Head of caudate nucleus (tissue), 42 donors: Measurements from ENCODE around the gene KCNK6.
"Not testable (repeated sequence)": the region's sequence is repeated elsewhere in the genome, so short reads cannot be mapped to it uniquely, and the experiment has no call there.

Source experiments
- DNase-seq, 42 donors: peaks; one replicate each; pipeline versions ENCODE4 v3.0.0 to v3.0.0-alpha.2; 2020 to 2021; ENCODE audit warnings: mixed read lengths in 7 of 42
- intact Hi-C: fragments of 100-400 bp; cut with DNase I; formaldehyde crosslinking; loops from one replicate; pipeline ENCODE4 v1.15.0; 2022

The KCNK6 gene

DNA sequence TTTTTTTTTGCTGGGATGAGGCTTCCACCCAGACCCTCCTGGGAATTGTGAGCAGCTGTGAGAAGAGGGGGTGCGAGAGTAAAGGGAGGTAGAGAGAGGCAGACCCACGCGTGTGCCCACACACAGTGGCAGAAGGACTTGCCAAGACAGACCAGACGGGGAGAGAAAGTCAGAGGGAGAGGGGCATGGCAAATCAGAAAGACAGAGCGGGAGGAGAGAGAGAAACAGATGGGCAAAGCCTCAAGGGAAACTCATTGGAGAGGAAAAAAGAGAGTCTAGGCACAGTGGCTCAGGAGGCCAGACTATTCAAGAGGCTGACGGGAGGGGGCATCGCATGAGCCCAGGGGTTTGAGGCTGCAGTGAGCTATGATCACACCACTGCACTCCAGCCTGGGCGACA lies 33.0 kb downstream of the KCNK6 start:
- intact Hi-C loops, result no loop called here
- DNase-seq, result no peak

DNA sequence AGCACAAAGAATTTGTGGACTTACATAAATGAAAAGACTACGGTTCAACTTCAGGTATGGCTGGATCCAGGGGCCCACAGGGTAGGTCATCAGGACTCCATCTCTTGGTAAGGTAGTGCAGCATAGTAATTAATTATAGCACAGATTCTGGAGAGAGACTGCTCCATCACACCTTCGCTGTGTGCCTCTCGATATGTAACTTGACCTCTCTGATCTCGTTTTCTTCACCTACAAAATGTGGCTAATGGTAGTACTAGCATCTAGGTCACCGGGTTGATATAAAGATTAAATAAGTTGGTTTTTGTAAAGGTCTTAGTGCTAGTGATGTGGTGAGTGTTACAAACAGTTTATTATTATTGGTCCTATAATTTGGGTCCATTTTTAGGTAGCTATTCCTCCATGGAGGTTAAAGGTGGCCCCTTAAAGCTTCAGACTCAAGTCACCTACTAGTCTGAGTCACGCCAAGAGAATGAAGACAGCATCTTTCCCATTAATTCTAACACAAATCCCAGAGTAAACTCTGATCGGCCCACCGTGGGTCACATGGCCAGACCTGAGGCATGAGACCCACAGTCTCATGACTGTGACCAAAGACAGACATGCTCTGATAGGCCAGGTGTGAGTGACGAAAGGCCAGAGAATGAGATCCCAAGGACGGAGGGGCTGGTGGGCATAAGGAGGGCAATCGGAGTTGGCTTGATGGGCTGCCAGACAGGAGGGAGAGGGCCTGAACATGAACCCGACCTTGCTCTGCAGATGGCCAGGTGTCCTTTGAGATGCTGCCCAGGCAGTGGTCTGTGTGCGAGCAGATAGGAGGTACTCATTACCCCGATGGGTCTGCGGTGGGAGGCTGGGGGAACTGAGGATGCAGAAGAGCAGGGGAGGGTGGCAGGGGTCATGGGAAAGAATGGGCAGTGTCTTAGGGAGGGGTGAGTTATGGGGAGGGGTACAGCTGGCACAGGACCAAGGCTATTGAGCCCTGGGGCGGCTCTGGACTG lies 36.4 kb downstream of the KCNK6 start:
- DNase-seq, result no peak

DNA sequence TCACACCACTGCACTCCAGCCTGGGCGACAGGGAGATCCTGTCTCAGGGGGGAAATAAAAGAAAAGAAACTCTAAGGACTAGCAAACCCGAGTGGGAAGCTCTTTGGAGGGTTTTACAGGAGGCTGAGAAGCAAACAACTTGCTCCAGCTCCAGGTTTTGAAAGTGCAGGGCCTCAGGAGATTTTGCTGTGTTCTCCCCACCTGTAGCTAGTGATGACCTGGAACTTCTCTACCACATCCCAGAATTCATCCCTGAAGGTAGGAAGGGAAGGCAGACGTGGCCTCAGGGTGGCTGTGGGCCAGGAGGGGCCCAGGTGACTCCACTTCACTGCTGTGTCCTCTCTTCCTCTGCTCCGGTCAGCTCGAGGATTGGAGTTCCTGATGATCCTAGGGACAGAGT lies 38.4 kb downstream of the KCNK6 start:
- intact Hi-C loops, result no loop called here
- no peak for DNase-seq

More for the DNA sequence above, 36.4 kb downstream of the KCNK6 start:
- intact Hi-C loops, result no loop called here

DNA sequence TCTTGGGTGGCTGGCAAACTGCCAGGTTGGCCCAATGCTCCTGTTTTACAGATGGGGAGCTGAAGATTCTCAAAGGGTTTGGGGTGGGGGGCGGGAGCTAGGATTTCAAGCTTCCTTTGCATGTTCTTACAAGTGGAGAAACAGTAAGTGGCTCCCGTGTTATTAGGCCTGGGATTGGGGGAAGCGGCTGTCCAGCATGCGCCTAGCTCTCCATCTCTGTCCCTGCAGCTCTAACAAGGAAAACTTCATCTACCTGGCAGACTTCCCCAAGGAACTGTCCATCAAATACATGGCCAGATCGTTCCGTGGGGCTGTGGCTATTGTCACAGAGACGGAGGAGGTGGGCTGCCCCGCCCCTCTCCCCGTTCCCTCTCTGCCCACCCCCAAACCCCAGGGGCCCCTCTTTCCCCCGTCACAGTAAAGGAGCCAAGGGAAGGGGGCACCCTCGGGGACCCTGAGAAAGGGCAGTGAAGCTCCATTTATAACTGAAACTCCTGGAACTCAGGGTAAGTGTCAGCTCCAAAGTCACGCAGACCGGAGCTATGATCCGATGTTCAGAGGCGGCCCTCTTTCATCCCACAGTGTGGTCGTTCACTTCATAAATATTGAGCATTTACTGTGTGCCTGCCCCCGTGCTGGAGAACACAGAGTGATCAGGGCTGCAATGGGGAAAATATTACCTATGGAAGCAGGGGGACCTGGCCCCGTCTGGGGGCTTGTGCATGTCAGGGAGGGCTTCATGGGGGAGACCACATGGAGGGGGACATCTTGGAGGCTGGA lies 39.8 kb downstream of the KCNK6 start:
- DNase-seq, result no peak
- intact Hi-C loops, result no loop called here

DNA sequence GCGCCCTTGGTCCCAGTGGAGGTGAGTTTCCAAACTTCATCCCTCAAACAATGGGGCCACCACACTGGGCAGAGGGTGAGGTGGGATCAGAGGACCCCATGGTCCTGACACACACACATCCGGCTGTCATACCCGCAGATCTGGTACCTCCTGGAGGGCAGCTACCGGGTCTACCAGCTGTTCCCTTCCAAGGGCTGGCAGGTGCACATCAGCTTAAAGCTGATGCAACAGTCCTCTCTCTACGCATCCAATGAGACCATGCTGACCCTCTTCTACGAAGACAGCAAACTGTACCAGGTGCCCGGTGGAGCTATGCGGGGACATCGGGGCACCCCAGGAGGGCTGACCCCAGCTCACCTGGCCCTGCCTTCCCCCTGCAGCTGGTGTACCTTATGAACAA lies 40.7 kb downstream of the KCNK6 start:
- intact Hi-C loops, result no loop called here
- no peak for DNase-seq

DNA sequence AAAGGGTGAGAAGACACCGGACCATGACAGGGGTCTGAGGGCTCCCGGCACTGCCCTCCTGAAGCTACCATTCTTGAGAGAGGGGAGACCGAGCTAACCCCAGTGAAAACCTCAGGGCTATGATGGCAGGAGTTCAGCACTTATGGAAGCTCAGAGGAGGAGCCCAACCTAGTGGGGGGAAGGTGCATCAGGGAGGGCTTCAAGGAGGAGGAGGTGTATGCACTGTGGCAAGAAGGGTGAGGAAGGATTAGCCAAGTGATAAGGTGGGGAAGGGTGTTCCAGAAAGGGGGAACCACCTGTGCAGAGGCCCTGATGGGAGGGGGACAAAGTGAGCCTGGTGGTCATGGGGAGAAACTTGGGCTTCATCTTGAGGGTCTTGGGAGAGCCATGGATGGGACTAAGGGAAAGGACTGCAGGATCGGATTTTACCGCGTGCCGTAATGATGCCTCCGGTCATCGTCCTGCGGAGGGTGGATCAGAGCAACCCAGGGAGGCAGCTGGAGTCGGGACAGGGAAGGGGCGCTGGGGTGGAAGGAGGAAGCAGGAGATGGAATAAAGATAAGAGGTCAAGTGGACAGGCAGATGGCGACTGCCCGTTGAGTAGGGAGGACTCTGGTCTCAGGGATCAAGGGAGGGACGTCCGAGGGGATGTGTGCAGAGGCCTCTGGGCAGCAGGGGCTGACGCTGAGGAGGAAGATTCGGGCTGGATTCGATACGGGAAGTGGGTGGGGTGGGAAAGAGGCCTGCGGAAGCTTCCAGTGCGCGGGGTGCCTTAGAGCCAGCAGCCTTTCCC lies 41.4 kb downstream of the KCNK6 start:
- intact Hi-C loops, result no loop called here

DNA sequence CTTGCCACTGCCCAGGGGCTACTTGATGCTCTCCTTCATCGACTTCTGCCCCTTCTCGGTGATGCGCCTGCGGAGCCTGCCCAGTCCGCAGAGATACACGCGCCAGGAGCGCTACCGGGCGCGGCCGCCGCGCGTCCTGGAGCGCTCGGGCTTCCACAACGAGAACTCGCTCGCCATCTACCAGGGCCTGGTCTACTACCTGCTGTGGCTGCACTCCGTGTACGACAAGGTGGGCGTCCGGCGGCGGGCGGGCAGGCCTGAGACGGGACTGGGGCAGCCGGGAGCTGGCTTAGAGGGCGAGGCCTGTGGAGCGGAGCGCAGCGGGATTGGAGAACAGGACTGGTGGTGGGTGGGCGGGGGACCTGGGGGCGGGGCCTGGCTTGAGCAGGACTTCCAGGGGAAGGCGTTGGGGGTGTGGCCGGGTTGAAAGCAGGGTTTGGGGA lies 42.0 kb downstream of the KCNK6 start:
- DNase-seq, result peak in 41 of 42 donors; percentile 20 to 82 (median 58)
- intact Hi-C loops, result no loop called here

More for the DNA sequence above, 41.4 kb downstream of the KCNK6 start:
- DNase-seq, result no peak

DNA sequence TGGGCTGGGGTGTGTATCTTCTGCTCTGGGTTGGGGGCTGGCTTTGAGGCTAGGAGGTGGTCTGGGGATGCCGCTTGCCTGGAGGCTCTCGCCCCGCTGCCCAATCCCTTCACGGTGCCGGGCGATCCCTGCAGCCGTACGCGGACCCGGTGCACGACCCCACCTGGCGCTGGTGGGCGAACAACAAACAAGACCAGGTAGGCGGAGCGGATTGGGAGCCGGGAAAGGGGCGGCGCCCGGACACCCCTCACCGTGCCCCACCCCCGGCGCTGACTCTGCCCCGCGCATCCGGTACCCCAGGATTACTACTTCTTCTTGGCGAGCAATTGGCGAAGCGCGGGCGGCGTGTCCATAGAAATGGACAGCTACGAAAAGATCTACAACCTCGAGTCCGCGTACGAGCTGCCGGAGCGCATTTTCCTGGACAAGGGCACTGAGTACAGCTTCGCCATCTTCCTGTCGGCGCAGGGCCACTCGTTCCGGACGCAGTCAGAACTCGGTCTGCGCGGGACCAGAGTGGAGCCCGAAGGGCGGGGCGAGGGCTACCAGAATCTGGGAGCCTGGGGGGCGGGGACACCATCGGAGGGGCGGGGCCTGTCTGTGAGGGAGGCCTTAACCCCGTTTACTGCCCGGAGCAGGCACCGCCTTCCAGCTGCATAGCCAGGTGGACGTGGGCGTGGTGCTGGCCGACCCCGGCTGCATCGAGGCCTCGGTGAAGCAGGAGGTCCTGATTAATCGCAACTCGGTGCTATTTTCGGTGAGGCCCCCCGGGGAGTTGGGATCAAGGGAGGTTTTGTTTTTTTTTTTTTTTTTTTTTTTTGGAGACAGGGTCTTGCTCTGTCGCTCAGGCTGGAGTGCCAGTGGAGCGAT lies 42.7 kb downstream of the KCNK6 start:
- intact Hi-C loops, result no loop called here
- peak in 28 of 42 donors; percentile 5 to 56 (median 26) for DNase-seq

DNA sequence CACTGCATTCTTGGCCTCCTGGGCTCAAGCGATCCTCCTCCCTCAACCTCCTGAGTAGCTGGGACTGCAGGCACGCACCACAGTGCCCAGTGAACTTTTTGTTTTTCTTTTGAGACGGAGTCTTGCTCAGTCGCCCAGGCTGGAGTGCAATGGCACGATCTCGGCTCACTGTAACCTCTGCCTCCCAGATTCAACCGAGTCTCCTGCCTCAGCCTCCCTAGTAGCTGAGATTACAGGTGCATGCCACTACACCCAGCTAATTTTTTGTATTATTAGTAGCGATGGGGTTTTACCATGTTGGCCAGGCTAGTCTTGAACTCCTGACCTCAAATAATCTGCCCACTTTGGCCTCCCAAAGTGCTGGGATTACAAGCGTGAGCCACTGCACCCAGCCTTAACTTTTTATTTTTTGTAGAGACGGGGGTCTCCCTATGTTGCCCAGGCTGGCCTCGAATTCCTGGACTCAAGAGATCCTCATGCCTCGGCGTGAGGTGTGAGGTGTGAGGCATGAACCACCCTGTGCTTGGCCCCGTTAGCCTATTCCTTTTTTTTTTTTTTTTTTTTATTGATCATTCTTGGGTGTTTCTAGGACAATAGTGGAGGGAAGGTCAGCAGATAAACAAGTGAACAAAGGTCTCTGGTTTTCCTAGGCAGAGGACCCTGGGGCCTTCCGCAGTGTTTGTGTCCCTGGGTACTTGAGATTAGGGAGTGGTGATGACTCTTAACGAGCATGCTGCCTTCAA lies 43.5 kb downstream of the KCNK6 start:
- DNase-seq, intact Hi-C loops: not testable (repeated sequence)

- intact Hi-C loops, result no loop called here
- no peak for DNase-seq
These were observed 47.4 kb downstream of the KCNK6 start for GRCh38 chr19:38367041-38367440.

GRCh38 chr19:38369584-38369983 lies 49.9 kb downstream of the KCNK6 start:
- intact Hi-C loops, result no loop called here
- no peak for DNase-seq

DNA sequence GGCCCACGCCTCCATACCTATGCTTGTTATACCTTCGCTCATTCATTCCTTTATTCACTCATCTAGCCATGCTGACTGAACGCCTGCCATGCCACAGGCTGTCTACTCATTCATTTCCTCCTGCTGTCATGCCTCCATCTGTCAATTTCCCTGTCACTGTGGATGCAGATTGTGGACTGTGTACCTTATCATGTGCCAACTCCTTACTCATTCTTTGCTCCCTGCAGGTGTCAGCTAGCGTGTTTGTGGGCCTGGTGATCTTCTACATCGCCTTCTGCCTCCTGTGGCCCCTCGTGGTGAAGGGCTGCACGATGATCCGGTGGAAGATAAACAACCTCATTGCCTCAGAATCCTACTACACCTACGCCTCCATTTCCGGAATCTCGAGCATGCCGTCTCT lies 50.7 kb downstream of the KCNK6 start:
- intact Hi-C loops, result no loop called here
- no peak for DNase-seq

GRCh38 chr19:38371081-38371480 lies 51.4 kb downstream of the KCNK6 start:
- no peak for DNase-seq
- intact Hi-C loops, result no loop called here

DNA sequence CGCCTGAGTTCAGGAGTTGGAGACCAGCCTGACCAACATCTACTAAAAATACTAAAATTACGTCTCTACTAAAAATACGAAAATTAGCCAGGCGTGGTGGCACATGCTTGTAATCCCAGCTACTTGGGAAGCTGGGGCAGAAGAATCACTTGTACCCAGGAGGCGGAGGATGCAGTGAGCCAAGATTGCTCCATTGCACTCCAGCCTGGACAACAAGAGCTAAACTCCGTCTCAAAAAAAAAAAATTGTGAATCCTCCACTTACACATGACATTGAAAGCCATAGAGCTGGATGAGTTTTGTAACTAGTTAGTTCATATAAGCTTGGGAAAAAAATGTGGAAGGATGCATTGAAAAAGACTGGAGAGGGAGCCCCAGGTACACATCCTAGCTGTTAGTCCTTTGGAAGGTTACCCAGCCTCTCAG lies 54.3 kb downstream of the KCNK6 start:
- peak in 3 of 42 donors; percentile 9 to 18 (median 9) for DNase-seq
- intact Hi-C loops, result loop anchor here (1.0 kb wide), 1 partner anchor 38 kb away; no protein-coding TSS in a partner anchor

DNA sequence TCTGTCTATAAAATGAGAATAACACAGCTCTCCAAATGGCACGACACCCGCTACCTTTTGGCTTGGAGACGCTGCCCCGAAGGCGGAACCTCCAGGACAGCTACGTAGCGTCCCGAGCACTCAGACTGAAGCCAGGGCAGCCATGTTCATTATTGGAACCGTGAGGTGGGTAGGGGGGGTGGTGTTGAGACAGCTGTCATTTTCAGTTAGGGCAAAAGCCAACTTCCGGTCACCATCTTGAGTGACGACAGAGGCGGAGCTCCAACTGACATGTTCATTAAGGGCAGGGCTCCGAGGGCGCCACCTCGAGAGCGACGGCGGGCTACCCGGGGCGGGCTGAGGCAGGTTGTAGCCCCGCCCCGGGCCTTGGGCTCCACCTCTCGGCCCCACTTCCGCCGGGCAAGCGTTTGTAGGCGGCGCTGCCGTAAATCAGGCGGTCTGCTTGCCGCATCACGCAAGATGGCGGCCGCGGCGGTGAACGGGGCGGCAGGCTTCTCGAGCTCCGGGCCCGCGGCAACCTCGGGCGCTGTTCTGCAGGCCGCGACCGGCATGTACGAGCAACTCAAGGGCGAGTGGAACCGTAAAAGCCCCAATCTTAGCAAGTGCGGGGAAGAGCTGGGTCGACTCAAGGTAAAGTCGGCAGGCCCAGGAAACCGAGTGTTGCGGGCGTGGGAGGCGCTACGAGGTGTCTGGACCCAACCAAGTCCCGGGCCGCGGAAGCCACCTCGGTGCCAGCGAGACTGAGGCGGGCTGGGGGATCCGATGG lies 54.9 kb downstream of the KCNK6 start, which contains the start of gene PSMD8:
Gene PSMD8 (plus strand): TSS at position 240 of the 766 bp plus-strand sequence. CDS start 31 bp downstream, at position 271.
- peak; percentile 99 to 100 (median 100) for DNase-seq
- intact Hi-C loops, result loop anchor here (1.0 kb wide), 1 partner anchor 38 kb away; no protein-coding TSS in a partner anchor

DNA sequence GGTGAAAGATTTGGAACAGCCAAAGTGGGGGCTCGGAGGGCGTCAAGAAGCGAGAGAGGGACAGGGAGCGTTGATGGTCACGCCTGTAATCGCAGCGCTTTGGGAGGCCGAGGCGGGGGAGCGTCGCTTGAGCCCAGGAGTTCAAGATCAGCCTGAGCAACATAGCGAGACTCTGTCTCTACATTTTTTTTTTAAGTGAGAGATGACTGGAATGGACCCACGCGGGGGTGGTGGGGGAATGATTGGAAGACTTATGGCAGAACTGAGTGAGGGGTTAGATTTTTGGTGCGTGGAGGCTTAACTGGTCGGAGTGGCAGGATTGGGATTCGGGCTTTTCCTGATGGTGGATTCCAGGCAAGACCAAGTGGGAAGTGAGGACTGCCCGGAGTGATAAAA lies 55.5 kb downstream of the KCNK6 start:
- DNase-seq, result peak in 1 of 42 donors; percentile 21
- intact Hi-C loops, result no loop called here
